Kidney (tissue), 14 donors: ENCODE results near the gene ERC2. TPM values are rescaled to one million over a fixed set of nuclear protein-coding genes. Genes with fewer than 3 reads are reported as not detected.

Experiments
- DNase-seq, 5 donors: peaks; one replicate each; pipeline ENCODE4 v3.0.0-alpha.2; 2013 to 2020
- FAIRE-seq: peaks from 2 replicates; lab custom pipeline; 2012; peaks lifted over from hg19 to GRCh38; lab: Jason Lieb, UNC
- H3K27ac ChIP-seq, 2 donors: one replicate each; pipeline ENCODE4 v1.7.0; 2013; ENCODE audit warnings: low read depth in 2 of 2, low read length in 2 of 2, inconsistent platforms in 1 of 2
- H3K27me3 ChIP-seq: one replicate; pipeline ENCODE4 v1.7.1; 2013; ENCODE audit warnings: low read length, inconsistent platforms; ENCODE audit not compliant: control insufficient read depth, insufficient read depth
- H3K36me3 ChIP-seq, 3 donors: one replicate each; pipeline versions ENCODE4 v1.7.0 to v1.7.1; 2013; ENCODE audit warnings: low read length in 3 of 3, control low read depth in 1 of 3, inconsistent platforms in 1 of 3; ENCODE audit not compliant: insufficient read depth in 3 of 3, control insufficient read depth in 2 of 3
- H3K4me1 ChIP-seq, 3 donors: one replicate each; pipeline versions ENCODE4 v1.7.0 to v1.7.1; 2013; ENCODE audit warnings: low read length in 3 of 3, inconsistent platforms in 1 of 3, low read depth in 1 of 3; ENCODE audit not compliant: control insufficient read depth in 2 of 3, insufficient read depth in 2 of 3
- H3K4me3 ChIP-seq, 3 donors: one replicate each; pipeline versions ENCODE4 v1.7.0 to v1.8.1; 2013; ENCODE audit warnings: low read length in 3 of 3, control low read depth in 1 of 3, inconsistent platforms in 1 of 3
- H3K9ac ChIP-seq, 3 donors: one replicate each; pipeline versions ENCODE4 v1.7.0 to v1.7.1; 2013; ENCODE audit warnings: low read length in 3 of 3, control low read depth in 1 of 3, inconsistent platforms in 1 of 3
- H3K9me3 ChIP-seq, 3 donors: one replicate each; pipeline versions ENCODE4 v1.7.0 to v1.7.1; 2013; ENCODE audit warnings: low read length in 3 of 3, control low read depth in 1 of 3, inconsistent platforms in 1 of 3; ENCODE audit not compliant: control insufficient read depth in 2 of 3, insufficient read depth in 1 of 3
- intact Hi-C: fragments of 100-400 bp; cut with DNase I; formaldehyde crosslinking; loops from one replicate; pipeline ENCODE4 v1.11.1; 2022
- polyA plus RNA-seq: library from polyadenylated mRNA; stranded (reverse); fragments of 350-450 nt; fragmentation: Illumina TruSeq; extraction: RNeasy Lipid Tissue Mini Kit (QIAGEN cat#74804); gene quantifications from one replicate; pipeline ENCODE4 v1.2.3, GENCODE V29; 2014; ENCODE audit warnings: low read depth, low replicate concordance; ENCODE audit not compliant: insufficient read depth
- total RNA-seq: library from RNA; stranded (reverse); fragmentation: NEBNext Ultra II Directional; extraction: Animal tissue kit (Norgen Biotek cat#: 25700); gene quantifications from one replicate; pipeline ENCODE4 v1.2.1, GENCODE V29; 2021
- TF ChIP-seq, protein P1 (sequence below): IDR thresholded peaks from 3 replicates; pipeline ENCODE4 v1.5.1; 2012; ENCODE audit warnings: mild to moderate bottlenecking, moderate library complexity, borderline replicate concordance; ENCODE audit not compliant: insufficient read depth; ENCODE audit errors: extremely low read depth
- donor health status: control.
- donor health status: control.
- donor health status: control.
- donor health status: control.
- donor health status: control.
- donor health status: DM: yes; HTN: yes; CAD: no.
- donor health status: Normal renal cell carcinoma (clear cell type).

Gene ERC2
- total and polyA plus RNA-seq, 2 donors from 2014 or later = 0.92 to 3.8 TPM

DNA sequence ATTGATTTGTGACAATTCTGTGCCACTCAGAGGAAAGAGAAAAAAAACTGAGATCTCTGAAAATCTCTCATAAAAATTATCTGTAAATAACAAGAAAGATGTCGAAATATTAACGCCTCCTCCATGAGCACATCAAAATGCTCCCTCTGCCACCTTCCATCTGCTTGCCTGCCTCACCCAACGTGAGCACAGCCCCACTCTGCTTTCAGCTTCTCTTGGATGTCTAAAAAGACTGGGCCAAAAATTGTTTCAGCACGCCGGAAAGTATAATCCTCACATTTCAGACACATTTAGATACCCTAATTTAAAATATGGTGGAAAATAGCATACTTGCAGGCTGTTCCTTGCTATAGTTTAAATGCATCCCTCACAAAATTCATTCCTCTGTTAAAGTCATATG lies 57.1 kb downstream of the ERC2 start:
- no peak overlapping the region for H3K4me3 ChIP-seq
- DNase-seq (no peak), FAIRE-seq (no peak)
- TF ChIP-seq, protein P1, sequence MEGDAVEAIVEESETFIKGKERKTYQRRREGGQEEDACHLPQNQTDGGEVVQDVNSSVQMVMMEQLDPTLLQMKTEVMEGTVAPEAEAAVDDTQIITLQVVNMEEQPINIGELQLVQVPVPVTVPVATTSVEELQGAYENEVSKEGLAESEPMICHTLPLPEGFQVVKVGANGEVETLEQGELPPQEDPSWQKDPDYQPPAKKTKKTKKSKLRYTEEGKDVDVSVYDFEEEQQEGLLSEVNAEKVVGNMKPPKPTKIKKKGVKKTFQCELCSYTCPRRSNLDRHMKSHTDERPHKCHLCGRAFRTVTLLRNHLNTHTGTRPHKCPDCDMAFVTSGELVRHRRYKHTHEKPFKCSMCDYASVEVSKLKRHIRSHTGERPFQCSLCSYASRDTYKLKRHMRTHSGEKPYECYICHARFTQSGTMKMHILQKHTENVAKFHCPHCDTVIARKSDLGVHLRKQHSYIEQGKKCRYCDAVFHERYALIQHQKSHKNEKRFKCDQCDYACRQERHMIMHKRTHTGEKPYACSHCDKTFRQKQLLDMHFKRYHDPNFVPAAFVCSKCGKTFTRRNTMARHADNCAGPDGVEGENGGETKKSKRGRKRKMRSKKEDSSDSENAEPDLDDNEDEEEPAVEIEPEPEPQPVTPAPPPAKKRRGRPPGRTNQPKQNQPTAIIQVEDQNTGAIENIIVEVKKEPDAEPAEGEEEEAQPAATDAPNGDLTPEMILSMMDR = no peak
- H3K27me3 ChIP-seq = no peaks in the 10 kb centered on the region
- H3K4me1 ChIP-seq = no peaks in the 10 kb centered on the region
- intact Hi-C loops = no loop called here
- H3K27ac ChIP-seq = no peak overlapping the region
- no peaks in the 10 kb centered on the region for H3K36me3 ChIP-seq
- H3K9me3 ChIP-seq = no peaks in the 10 kb centered on the region
- no peak overlapping the region for H3K9ac ChIP-seq

DNA sequence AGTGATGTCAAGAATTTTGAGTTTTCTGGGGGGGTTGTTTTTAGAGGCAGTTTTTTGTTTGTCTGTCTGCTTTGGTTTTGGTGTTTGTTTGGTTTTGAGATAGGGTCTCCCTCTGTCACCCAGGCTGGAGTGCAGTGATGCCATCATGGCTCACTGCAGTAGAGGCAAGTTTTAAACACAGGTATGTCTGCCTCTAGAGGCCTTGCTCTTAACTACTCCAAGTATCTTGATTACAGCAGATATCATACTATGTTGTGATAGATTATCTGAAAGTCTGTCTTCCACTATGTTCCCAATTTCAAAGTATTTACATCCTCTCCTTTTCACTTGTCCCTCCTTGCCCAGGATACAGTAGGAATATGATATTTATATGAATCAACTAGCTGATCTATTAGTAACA lies 57.7 kb downstream of the ERC2 start:
- TF ChIP-seq, protein P1 = no peak
- Histone ChIP-seq H3K27me3 (no peaks in the 10 kb centered on the region), H3K27ac (no peak overlapping the region), H3K4me1 (no peaks in the 10 kb centered on the region), H3K4me3 (no peak overlapping the region), H3K9me3 (no peaks in the 10 kb centered on the region), H3K9ac (no peak overlapping the region), H3K36me3 (no peaks in the 10 kb centered on the region)
- DNase-seq = no peak
- FAIRE-seq = no peak
- intact Hi-C loops = no loop called here

DNA sequence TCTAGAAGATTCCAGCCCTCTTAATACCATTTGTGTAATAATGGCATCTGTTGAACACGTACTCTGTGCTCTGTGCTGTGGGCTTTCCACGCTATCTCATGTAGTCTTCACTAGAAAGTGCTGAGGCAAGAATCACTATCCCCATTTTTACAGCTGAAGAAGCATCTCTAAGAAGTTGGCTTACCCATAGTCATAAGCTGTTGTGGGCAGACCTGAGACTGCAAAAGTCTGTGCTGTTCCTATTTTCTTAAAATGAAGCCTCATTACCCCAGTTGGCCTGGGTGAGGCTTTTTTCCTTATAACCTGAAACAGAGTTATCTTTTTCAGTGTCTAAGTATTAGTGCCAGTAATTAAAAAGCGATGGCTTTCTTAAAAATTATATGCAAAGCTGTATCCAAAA lies 58.5 kb downstream of the ERC2 start:
- Histone ChIP-seq H3K9ac (no peak overlapping the region), H3K36me3 (no peaks in the 10 kb centered on the region), H3K27me3 (no peaks in the 10 kb centered on the region), H3K4me1 (no peaks in the 10 kb centered on the region), H3K9me3 (no peaks in the 10 kb centered on the region), H3K4me3 (no peak overlapping the region), H3K27ac (no peak overlapping the region)
- intact Hi-C loops = no loop called here
- no peak for FAIRE-seq
- TF ChIP-seq, protein P1 = no peak
- no peak for DNase-seq

DNA sequence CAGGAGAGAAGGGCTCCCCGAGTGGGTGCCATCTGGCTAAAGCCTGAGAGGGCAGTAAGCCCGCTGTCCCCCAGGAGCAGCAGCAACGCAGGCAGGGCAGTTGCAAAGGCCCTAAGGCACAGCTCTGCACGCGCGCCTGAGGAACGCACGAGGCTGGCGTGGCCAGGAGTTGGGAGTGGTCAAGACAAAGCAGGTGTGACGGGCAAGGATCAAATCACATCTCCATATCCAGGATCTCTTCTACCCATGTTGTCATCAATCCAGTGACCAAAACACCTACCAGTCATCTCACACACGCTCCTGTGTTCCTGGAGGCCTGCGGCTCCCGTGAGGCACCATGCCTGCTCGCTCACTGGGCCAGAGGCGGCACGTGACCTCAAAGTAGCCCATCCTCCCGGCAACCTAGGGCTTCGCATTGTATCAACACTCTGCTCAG lies 59.5 kb downstream of the ERC2 start:
- Histone ChIP-seq H3K27ac (no peak overlapping the region), H3K36me3 (no peaks in the 10 kb centered on the region), H3K27me3 (no peaks in the 10 kb centered on the region), H3K4me3 (no peak overlapping the region), H3K9me3 (no peaks in the 10 kb centered on the region), H3K9ac (no peak overlapping the region), H3K4me1 (no peaks in the 10 kb centered on the region)
- TF ChIP-seq, protein P1 = no peak
- DNase-seq (peak in 1 of 5 donors; percentile 60), FAIRE-seq (no peak)
- intact Hi-C loops = no loop called here
